GM18508 (cell line): ENCODE results near the gene ZNF185.
"Not testable (repeated sequence)": the region's sequence is repeated elsewhere in the genome, so short reads cannot be mapped to it uniquely, and the experiment has no call there.

Experiments used
- ATAC-seq: cut with Tn5 transposase; IDR thresholded peaks from one replicate; pipeline ENCODE4 v1.9.1; 2021; ENCODE audit warnings: moderate number of reproducible peaks; ENCODE audit not compliant: insufficient read depth, unreplicated experiment

ZNF185 gene

DNA sequence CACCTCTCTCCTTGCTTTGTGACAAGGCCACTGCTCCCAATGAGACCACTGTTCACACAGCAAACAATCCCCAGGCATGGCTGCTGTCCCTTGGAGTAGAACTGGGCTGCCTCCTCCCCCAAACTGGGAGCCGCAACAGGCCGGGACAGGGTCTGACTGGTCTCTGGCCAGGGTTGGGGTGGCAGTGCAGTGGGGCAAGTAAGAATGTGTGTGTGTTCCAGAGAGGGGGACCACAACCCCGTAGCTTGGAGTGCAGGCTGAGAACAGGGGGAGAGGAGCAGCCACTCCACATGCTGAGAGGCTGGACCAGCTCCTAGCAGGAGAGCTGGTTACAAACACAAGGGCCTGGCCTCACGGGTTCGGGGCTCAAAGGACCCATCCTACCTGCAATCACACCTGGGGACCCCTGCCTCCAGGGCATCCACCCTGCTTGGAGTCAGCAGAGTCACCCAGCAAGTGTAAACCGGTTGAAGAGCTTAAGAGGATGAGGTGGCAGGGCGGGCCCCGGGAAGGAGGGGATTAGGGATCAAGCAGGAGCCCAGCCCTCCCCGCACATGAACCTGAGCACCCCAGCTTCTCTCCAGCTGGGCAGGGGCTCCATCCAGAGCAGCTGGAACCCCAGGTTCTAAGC is 3.8 kb upstream of the ZNF185 start:
- no peak for ATAC-seq

DNA sequence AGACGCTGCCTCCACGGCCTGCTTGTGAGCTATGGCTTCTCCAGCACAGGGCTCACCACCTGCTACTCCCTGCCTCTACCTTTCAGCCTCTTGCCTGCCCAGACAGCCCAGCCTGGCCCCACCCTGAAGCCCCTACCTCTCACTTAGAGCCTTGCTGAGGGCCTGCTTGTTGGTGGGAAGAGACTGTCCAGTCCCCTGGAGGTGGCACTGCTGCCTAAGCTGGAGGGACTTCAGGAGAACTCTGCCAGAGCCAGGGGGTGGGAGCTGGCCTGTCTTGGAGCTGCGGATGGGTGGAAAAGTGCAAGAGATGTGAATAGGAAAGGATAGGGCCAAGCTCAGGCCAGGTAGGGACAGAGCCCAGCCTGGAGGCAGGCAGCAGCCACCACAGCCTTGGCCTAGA is 2.7 kb upstream of the ZNF185 start:
- ATAC-seq, result no peak

DNA sequence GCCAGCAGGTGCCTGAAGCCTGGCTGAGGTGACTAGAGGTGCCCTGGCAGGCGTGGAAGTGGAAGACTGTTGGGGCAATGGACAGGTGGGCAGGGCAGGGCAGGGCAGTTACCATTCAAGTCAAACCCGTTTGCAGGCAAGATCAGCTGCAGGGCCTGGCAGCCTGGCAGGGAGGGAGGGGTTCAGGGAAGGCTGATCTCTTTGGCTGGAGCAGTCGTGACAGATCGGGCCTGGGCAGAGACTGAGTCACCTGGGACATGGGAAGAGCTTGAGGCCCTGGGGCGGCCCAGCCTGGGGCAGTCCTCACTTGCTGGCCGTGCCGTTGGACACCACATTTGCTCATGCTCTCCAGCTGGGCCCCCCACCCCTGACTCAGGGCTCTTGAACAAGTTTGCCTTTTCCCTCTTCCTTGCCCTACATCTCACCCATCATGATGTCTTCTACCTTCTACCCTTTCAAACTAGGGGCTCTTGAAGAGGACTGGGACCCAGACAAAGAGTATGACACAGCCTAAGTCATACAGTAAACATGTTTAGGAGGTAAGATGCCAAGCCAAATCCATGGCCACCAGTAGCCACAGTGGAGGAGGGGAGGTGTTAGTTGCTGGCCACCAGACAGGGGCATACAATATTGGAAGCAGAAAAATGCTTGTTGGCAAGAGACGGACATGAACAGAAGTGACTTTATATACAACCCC is 2.0 kb upstream of the ZNF185 start:
- ATAC-seq, result no peak

DNA sequence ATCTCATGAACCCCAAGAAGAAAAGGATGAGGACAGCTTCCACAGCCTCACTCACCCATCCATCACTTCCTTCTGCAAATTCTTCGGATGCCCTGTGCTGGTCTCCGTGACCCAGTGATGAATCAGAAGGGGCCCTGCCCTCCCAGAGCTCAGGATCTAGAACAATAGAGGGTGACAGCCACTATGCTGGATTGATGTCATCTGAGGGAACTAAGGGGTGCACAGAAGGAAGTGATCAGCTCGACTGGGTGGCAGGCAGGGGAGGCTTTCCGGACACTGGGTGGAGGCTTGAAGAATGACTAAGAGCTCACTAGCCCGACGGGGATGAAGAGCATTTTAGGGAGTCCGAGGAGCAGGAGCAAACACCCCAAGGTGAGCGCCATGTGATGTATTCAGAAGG is 1.4 kb upstream of the ZNF185 start:
- no peak for ATAC-seq

DNA sequence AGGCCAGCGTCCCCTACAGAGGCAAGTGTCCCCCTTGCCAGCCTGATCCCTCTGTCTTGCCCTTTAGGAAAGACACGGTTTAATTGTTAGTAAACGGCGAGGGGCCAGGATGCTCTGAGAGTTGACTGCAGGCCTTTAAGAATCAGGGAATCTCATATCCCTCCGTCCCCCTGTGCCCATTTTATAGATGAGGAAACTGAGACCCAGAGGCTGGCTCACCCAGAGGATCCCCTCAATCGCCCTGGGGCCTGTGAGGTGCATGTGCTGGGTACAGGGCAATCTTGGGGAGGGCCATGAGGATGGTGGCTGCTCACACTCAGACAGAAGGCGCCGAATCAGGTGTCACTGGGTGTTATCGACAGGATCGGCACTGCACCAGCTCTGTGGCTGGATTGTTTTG is 575 bp downstream of the ZNF185 start:
- no peak for ATAC-seq

DNA sequence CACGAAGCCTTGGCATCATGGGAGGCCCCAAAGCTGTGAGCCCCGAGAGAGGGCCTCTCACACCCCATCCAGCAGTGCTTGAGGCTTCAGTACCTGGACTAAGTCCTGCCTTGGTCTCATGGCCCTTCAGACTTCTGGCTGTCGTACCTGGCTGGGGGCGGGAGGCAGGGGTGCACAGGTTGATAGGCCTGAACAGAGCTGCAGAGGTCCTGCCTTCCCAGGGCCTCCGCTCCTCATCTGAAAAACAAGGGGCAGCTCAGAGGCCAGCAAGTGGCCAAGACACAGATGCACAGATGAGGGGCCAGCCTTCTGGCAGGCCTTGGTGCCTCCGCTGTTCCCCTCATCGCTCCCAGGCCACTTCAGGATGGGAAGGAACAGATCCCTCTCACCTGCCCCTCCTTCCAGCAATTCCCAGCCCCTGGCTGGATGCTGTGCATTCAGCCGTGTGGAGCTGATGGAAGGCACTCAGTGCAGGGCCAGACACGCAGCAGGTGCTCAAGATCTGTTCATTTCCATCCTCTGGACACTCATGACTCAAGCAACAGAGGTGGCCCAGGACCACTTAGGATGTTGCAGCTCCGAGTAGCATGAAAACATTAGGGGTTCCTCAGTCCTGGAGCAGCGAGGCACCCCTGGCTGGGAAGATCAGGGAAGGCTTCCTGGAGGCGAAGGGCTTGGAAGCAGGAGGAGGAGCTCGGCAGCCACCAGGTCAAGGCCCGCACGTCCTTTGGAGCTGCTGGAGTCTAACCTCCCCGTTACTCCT is 1.4 kb downstream of the ZNF185 start:
- ATAC-seq, result no peak

DNA sequence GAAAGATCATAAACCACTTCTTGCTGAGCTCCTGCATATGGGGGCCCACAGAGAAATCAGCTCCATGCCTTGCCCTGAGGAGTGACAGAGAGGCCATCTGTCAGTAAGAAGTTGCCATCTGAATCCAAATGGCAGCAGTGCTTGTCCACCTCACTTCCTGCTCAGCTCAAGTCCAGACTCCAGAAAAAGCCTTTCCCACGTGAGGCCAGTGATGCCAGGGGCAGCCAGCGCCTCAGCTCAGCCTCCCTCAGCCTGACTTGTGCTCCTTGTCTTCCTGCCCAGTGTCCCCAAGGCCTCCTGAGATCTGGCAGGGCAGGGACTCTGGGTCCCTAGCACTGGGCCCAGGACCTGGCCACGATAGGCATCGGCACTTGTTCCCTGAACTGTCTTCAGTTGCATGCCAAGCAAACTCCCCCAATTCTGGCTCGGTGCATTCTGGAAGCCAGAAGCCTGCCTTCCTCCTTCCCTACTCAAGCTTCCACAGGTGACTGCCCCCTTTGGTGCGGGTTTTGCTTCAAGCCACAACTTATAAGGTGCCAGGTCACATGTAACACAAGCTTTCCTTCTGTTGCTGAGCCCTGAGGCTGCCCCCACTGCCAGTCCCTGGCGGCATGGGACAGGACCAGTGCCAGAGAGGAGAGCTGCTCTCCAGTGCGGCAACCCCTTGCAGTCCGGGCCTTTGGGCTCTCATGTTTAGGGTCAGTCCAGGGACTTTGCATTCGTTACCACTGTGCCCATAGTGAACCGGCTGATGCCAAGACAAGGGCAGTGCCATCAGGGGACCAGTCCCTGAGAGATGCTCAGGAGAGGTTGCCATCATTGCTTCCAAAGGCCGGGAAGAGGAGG is 2.2 kb downstream of the ZNF185 start:
- ATAC-seq, result no peak

DNA sequence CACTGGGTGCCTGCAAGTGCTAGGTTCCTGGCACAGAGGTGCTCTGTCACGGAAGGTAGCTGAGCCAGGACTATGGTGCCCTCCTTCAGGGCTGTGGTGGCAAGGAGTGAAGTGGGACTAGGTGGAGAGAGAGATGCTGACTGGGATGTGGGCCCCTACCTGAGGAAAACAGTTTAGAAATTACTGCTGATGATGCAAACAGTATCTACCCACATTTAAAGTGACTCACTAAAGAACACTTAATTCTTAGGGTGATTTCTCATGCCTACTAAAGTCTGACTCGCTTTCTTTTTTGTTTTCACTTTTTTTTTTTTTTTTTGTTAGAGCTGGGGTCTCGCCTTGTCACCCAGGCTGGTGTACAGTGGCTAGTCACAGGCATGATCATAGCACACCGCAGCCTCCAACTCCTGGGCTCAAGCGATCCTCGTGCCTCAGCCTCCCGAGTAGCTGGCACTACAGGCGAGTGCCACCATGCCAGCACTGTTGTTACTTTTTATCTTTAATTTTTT is 3.1 kb downstream of the ZNF185 start:
- no peak for ATAC-seq

DNA sequence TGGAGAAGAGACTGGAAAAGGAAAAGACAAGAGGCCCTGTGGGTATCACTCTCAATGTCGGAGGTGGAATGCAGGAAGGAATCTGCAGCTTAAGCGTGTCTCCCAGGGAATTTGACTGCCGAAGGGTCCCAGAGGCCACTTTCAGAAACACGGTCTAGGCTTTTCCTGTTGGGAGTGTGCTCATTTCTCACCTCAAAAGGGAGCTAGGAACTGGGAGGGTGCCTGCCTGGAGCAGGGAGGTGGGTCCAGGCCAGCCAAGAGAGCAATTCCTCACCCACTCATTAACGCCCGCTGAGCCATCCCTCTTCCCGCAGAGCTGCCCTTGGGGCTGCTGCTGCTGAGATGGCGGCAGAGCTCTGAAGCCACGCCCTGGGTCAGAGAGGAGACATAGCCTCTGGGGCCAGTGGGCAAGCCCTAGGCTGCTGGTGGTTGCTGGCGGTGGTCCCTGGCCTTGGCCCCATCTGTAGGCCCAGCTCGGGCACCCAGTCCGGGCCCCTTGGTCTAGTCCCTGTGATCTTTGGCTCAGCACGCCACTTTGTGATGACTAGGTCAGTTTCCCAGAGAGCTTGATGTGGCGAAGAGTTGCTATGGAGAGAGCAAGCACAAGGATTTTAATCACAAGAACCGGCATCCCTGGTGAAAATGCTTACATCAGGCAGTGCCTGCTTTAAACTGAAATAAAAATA is 4.1 kb downstream of the ZNF185 start:
- no peak for ATAC-seq

DNA sequence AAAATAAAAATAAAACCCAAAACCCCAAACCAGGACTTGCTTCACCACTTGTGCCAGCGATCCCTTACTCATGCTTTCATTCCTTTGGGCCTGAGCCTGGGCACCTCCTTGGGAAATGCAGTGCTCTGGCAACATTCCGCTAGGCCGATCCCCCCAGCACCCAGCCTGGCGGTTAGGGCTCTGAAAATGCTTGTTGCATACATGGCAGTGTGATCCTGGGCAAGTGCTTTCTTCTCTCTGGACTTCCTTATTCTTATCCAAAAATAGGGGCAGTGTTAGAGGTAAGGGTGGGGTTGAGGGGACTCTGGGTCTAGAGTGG is 4.6 kb downstream of the ZNF185 start:
- ATAC-seq, result no peak

DNA sequence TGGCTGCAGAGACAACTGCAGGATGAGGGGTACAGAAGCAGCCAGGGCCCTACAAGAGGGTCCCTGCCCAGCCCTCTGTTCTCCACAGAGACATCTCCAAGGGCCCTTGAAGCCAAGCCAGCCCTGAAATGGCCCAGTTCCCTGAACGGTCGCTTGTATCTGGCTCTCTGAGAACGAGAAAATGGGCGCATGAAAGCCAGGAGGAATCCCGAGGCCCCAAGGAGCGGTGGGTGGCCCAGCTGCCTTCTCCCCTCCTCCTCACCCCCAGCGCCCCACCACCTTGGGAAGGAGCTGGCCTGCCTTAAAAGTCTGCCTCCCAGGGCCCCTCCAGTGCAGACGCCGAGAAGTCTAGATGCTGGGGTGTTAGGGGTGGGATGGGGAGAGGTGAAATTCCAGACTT is 5.7 kb downstream of the ZNF185 start:
- no peak for ATAC-seq

DNA sequence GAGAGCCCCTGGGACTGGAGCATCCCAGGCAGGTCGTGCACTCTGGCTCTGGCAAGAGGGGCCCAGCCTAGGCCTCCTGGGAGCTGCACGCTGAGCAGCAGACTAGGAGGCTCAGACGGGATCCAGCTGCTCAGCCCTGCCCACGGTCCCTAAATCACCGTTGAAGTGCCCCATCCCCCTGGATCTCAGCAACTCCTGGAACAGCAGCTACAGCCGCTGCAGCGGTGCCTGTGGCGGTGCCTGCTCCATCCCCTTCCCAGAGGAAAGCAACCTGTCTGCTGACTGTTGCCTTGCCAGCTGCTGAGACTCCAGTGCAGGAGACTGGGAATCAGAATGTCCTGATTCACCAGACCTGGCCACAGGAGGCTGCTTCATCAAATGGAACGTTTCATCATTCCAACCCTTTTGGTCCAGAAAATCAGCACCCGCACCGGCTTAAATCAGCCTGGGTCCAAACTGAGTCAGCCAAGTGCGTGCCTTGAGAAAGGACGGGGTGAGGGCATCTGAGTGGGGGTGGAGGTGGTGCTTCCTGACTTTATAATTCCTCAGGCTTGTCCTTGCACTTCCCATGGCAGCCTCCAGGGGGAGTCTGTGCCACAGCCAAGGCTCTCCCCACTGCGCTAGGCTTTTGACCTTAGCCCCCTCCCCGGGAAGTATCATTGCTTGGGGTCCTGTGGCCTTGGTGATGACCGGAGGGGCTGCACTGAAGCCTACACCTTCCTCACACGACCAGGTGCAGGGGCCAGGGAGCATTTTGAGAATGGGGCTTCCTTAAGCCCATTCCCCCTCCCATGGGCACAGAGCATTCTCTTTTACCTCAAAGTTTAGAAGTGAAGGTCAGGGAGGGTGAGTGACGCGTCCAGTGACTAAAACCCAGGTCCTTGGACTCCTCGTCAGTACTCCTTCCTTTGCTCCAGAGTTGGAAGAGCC is 6.5 kb downstream of the ZNF185 start:
- no peak for ATAC-seq

DNA sequence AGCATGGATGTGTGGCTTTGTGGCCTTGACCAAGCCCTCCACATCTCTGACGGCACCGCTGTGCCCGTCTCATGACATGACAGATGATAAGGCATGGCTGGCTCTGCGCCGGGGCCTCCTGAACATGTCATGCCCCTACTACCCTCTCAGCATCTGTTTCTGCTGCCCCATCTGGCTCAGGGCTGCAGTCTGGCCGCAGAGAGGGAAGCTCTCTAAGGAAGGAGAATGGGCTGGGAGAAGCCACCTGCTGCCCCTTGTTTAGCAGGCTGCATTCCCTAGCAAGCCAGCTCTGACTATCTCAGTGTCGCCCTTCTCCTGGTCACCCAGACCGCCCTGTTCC is 7.2 kb downstream of the ZNF185 start:
- no peak for ATAC-seq

DNA sequence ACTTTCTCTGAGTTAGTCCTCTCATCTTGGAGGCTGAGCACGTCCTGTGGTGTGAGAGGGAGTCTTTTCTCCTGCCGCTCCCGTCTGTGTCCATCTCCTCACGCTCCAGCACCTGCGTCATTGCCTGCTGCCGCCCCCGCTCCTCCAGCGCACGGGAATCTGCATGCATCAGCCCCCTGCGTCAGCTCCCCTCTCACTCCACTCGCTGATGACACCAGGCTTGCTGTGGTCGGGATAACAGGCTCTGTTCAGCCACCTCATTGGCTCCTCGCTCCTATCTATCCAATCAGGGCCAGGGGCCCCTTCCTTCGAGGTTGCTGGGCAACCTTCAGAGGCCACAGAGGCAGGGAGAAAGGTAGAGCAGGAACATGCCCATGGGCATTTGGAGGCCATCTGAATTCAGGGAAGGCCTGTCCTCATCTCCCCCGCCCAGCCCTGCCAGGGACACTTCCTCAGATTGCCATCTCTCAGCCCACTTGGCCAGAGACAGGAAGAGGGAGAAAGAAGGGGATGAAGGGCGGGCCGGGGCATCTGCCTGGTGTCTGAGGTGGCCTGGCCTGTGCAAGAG is 9.3 kb downstream of the ZNF185 start:
- no peak for ATAC-seq

DNA sequence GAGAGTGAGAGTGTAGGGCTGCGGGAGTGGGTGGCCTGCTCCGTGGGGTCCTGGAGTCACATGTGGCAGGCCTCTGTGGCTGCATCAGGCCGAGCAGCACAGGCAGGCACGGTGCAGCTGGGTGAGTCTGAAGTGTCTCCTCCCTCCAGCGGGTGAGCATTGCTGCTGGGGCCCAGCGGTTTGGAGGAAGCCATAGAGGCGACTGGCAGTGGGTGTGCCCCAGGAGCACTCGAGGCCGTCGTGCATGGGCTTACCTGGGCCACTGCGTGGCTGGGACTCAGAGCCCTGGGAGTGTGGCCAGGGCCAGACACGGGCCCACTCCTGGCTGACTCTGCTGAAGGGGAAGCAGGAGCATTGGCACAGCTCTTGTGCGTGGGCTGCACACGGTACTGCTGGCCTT is 10.6 kb downstream of the ZNF185 start:
- ATAC-seq, result no peak

DNA sequence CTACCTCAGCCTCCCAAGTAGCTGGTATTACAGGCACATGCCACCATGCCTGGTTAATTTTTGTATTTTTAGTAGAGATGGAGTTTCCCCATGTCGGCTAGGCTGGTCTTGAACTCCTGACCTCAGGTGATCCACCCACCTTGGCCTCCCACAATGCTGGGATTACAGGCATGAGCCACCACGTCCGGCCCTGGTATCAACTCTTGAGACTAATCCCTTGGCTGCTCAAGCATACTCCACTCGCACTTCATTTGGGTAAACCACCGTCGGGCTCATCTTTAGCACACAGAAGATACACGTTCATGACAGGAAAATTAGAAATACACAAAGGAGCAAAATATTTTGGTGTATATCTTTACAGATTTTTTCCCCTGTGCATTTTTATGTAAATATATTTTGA is 12.2 kb downstream of the ZNF185 start:
- ATAC-seq, result not testable (repeated sequence)

DNA sequence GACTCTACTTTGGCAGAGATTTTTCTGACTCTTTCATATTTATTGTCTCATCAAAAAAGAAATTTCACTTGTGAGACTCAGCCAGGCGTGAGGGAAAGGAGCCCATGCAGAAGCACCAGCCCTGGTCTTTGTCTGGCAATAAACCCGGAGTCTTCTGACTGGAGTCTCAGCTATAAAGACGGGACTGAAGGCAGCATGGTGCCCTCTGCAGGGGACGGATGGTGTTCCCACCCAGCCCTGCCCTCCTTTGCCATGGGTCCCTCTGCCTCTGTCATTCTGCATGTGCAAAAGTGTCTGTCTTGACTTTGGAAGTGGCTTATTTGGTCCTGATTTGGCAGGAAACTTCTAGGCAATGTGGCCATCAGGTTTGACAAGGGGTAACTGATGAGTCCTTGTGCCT is 14.2 kb downstream of the ZNF185 start:
- no peak for ATAC-seq

DNA sequence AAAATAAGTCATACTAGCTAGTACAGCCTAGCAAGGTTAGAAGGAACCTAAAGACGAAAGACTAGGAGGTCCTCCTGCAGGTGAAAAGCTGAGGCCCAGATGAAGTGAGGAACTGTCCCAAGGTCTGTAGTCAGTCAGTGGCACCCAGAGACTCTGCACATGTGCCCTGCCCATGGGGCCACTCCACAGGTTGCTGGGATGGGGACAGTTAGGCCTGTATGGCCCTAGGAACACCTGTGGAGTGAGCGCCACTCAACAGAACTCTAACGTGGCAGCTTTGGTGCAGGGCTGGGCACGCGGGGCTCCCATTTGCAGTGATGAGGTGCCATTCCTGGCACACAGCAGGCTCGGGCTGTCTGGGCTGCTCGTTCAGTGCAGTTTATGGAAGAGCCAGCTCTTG is 14.8 kb downstream of the ZNF185 start:
- ATAC-seq, result no peak

DNA sequence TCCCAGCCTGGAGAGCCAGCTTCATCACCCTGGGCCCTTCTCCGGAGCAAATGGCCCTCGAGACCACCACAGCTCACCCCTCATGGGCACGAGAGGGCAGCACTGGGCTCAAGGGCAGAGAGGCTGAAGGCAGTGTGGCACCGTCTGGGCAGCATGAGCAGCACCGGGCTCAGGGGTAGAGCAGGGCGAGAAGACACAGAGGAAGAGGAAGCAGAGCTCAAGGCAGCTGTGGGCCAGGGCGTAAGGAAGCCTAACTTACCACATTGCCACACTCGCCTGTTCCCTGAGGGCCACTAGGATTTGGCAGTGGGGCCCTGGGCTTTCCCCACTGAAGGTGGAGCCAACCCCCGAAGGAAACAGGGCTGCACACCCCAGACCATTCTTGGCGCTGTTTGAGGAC is 15.5 kb downstream of the ZNF185 start:
- ATAC-seq, result no peak
